SW480 (cell line): ENCODE results near the gene MRPL44.
"Not testable (repeated sequence)": the region's sequence is repeated elsewhere in the genome, so short reads cannot be mapped to it uniquely, and the experiment has no call there.

Experiments
- DNase-seq: peaks from one replicate; pipeline ENCODE4 v3.0.0-alpha.2; 2016; ENCODE audit warnings: low spot score

Gene MRPL44

GRCh38 chr2:223936862-223937326 is 20.4 kb upstream of the MRPL44 start:
- no peak for DNase-seq

GRCh38 chr2:223937535-223937934 is 19.7 kb upstream of the MRPL44 start:
- DNase-seq = no peak

GRCh38 chr2:223939438-223939837 is 17.8 kb upstream of the MRPL44 start:
- not testable (repeated sequence) for DNase-seq

GRCh38 chr2:223941579-223942277 is 15.5 kb upstream of the MRPL44 start:
- no peak for DNase-seq

- no peak for DNase-seq
These were observed 14.1 kb upstream of the MRPL44 start for GRCh38 chr2:223943135-223943534.

GRCh38 chr2:223943561-223944008 is 13.7 kb upstream of the MRPL44 start:
- DNase-seq = peak; percentile 6

- peak; percentile 33 for DNase-seq
These were observed 13.0 kb upstream of the MRPL44 start for GRCh38 chr2:223944166-223944702.

- peak; percentile 79 for DNase-seq
These were observed 12.3 kb upstream of the MRPL44 start, which contains the start of gene WDFY1 for GRCh38 chr2:223944703-223945531. Gene WDFY1 (minus strand): TSS chr2:223945335. CDS start chr2:223945284, 51 bp downstream.

- DNase-seq = no peak
These were observed 11.5 kb upstream of the MRPL44 start for GRCh38 chr2:223945755-223946154.

- DNase-seq = no peak
These were observed 9.5 kb upstream of the MRPL44 start for GRCh38 chr2:223947711-223948205.

- no peak for DNase-seq
These were observed 7.9 kb upstream of the MRPL44 start for GRCh38 chr2:223949241-223949840.

GRCh38 chr2:223950448-223951347 is 6.6 kb upstream of the MRPL44 start:
- no peak for DNase-seq

- DNase-seq = peak; percentile 23
These were observed 4.8 kb upstream of the MRPL44 start for GRCh38 chr2:223952280-223952968.

GRCh38 chr2:223954401-223954800 is 2.9 kb upstream of the MRPL44 start:
- no peak for DNase-seq

- DNase-seq = no peak
These were observed 963 bp upstream of the MRPL44 start for GRCh38 chr2:223956300-223956699.

- DNase-seq = no peak
These were observed 2.4 kb downstream of the MRPL44 start for GRCh38 chr2:223959688-223960087.

- DNase-seq = no peak
These were observed 10.7 kb downstream of the MRPL44 start for GRCh38 chr2:223967981-223968380.

GRCh38 chr2:223969315-223969714 is 12.1 kb downstream of the MRPL44 start:
- no peak for DNase-seq

GRCh38 chr2:223969856-223970255 is 12.6 kb downstream of the MRPL44 start:
- DNase-seq = no peak

- peak; percentile 29 for DNase-seq
These were observed 13.3 kb downstream of the MRPL44 start for GRCh38 chr2:223970343-223971128.
